ENCODE data around the gene IFT122.

The IFT122 gene

GRCh38 chr3:129534428-129535027 is 94.5 kb downstream of the IFT122 start:
- DNase-seq (ENCODE audit: low read depth) = no peak
- TF ChIP-seq, protein P1, sequence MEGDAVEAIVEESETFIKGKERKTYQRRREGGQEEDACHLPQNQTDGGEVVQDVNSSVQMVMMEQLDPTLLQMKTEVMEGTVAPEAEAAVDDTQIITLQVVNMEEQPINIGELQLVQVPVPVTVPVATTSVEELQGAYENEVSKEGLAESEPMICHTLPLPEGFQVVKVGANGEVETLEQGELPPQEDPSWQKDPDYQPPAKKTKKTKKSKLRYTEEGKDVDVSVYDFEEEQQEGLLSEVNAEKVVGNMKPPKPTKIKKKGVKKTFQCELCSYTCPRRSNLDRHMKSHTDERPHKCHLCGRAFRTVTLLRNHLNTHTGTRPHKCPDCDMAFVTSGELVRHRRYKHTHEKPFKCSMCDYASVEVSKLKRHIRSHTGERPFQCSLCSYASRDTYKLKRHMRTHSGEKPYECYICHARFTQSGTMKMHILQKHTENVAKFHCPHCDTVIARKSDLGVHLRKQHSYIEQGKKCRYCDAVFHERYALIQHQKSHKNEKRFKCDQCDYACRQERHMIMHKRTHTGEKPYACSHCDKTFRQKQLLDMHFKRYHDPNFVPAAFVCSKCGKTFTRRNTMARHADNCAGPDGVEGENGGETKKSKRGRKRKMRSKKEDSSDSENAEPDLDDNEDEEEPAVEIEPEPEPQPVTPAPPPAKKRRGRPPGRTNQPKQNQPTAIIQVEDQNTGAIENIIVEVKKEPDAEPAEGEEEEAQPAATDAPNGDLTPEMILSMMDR (IDR thresholded peaks at IDR 0.05; ENCODE audit: insufficient read depth, low read depth, low read length, missing control alignments) = no peak
- H3K4me3 ChIP-seq (ENCODE audit: low read length) = no peak overlapping the region

DNA sequence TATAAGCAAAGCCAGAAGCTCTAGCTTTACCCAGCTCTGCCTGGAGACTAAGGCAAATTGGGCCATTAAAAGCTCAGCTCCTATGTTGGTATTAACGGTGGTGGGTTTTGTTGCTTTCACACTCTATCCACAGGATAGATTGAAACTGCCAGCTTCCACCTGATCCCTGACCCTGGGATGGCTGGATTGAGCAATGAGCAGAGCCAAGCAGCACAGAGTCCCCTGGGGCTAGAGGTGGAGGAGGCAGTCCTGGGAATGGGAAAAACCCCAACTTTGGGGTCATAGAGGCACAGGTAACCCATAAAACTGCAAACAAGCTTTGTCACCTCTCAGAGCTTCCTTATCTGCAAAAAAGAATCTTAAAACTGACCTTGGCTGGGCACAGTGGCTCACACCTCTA is 95.1 kb downstream of the IFT122 start:
- DNase-seq (ENCODE audit: low read depth) = no peak
- no peak overlapping the region for H3K4me3 ChIP-seq (ENCODE audit: low read length)
- TF ChIP-seq, protein P1 (IDR thresholded peaks at IDR 0.05; ENCODE audit: insufficient read depth, low read depth, low read length, missing control alignments) = no peak

- no peak for DNase-seq (ENCODE audit: low read depth)
- TF ChIP-seq, protein P1 (IDR thresholded peaks at IDR 0.05; ENCODE audit: insufficient read depth, low read depth, low read length, missing control alignments) = no peak
- no peak overlapping the region for H3K4me3 ChIP-seq (ENCODE audit: low read length)
Measured at GRCh38 chr3:129536374-129536667, 96.3 kb downstream of the IFT122 start.

- TF ChIP-seq, protein P1 (IDR thresholded peaks at IDR 0.05; ENCODE audit: insufficient read depth, low read depth, low read length, missing control alignments) = no peak
- DNase-seq (ENCODE audit: low read depth) = no peak
- no peak overlapping the region for H3K4me3 ChIP-seq (ENCODE audit: low read length)
Measured at GRCh38 chr3:129536804-129537203, 96.8 kb downstream of the IFT122 start.

DNA sequence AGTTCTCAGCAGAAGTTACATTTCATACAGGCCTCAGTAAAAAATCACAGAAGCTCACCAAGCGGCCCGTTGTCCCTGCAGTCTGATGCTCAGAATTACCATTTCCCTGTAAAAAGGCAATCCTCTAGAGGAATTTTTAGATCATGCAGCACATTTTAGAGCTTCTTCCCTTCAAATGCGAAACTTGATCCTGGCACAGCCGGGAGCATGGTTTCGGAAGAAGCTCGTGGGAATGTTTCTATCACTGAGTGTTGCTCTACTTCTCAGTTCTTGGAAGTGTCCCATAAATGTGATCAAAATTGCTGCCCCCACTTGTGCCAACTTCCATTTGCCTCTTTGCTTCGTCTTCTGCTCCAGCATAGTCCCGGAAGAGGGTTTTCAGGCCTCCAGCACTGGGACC is 99.2 kb downstream of the IFT122 start:
- TF ChIP-seq, protein P1 (IDR thresholded peaks at IDR 0.05; ENCODE audit: insufficient read depth, low read depth, low read length, missing control alignments) = no peak
- H3K4me3 ChIP-seq (ENCODE audit: low read length) = no peak overlapping the region
- no peak for DNase-seq (ENCODE audit: low read depth)

DNA sequence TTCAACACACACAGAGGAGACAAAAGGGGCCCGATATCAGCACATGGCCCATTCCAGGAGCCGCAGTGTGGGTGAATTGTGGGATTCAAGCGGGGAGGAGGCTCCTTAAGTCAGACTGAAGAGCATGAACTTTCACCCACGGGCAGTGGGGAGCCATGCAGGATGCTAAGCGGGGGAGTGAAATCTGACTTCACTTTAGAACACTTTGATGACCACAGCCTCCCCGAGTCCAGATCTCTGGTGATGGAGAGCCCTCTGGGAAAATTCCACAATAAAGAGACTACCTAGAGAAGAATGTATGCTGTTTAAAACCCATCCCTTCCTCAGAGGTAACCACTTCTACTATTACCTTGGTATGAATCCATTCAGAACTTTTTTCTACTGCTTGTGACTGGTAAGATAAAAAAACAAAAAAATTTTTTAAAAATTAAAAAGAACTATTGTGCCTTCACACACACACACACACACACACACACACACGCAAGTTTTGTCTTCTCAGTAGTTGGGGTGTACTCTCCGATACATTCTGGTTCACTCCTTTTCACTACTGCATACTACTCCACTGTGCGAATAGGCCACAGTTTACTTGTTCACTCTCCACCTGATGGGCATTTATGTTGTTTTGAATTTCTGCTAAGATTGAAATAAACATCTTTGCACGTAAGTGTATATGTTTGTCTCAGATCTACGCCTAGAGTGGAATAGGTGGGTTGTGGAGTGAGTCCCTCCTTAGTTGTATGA is 100.9 kb downstream of the IFT122 start:
- no peak for DNase-seq (ENCODE audit: low read depth)
- TF ChIP-seq, protein P1 (IDR thresholded peaks at IDR 0.05; ENCODE audit: insufficient read depth, low read depth, low read length, missing control alignments) = no peak
- no peak overlapping the region for H3K4me3 ChIP-seq (ENCODE audit: low read length)

DNA sequence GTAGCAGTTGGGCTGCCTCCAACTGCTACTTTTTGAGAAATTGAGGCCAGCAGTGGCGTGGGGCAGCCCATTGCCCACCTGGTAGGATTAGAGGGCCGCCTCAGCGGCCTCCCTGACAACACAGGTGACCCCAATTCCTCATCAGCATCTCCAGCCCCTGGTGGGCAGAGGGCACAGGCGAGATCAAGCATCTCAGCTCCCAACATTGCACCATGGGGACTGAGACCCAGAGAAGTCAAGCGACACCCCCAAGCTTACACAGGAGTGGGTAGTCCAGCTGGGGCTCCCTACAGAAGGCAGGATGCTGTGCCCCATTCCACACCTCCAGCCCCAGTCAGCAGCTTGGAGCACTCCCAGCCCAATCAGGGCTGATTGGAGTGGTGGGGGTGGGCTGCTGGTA is 102.7 kb downstream of the IFT122 start:
- no peak overlapping the region for H3K4me3 ChIP-seq (ENCODE audit: low read length)
- DNase-seq (ENCODE audit: low read depth) = no peak
- TF ChIP-seq, protein P1 (IDR thresholded peaks at IDR 0.05; ENCODE audit: insufficient read depth, low read depth, low read length, missing control alignments) = no peak

Data from epithelial cell of esophagus (primary cell).